Tongue (tissue), 3 donors: ENCODE measurements around the gene CCDC169. TPM values are rescaled to one million over a fixed set of nuclear protein-coding genes. Genes with fewer than 3 reads are reported as not detected.

Source experiments
- DNase-seq: peaks from one replicate; pipeline ENCODE4 v3.0.0-alpha.2; 2015
- small RNA-seq: library from RNA; depleted of rRNA; stranded (forward); fragments of <200 nt; gene quantifications from one replicate; pipeline ENCODE3, GENCODE V24; 2014; ENCODE audit warnings: low replicate concordance
- total RNA-seq: library from RNA; depleted of rRNA; stranded (reverse); fragments of >200 nt; gene quantifications from one replicate; pipeline ENCODE4 v1.2.3, GENCODE V29; 2014

Gene CCDC169
- total RNA-seq, 1 donor from 2014 or later = 5.5 TPM

DNA sequence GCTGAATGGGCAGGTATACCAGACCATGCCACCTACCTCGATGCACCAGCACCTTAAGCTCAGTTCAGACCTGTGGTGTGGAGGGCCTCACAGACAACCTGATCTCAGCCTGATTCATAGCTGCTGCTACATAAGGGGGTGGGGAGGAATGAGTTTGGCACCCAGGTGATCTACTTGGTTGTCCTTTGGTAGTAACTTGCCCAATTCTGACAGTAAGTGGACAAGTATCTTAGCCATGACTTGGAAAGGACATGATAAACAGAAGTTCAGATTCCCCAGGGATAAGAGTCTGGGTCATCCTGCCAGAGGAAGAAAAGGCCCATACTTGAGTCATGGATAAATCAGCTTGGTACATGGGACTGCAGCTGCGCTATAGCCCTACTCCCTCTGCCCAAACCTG lies 54.9 kb downstream of the CCDC169 start:
- no peak for DNase-seq

- DNase-seq = no peak
These were observed 66.4 kb downstream of the CCDC169 start for GRCh38 chr13:36231236-36231635.

DNA sequence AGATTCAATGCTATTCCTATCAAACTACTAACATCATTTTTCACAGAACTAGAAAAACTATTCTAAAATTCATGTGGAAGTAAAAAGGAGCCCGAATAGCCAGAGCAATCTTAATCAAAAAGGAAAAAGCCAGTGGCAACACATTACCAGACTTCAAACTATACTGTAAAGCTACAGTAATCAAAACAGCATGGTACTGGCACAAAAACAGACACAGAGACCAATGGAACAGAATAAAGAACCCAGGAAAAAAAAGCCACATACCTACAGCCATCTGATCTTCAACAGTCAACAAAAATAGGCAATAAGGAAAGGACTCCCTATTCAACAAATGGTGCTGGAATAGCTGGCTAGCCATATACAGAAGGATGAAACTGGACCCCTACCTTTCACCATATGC lies 72.9 kb downstream of the CCDC169 start:
- no peak for DNase-seq

GRCh38 chr13:36219883-36220282 lies 77.7 kb downstream of the CCDC169 start:
- no peak for DNase-seq

- no peak for DNase-seq
These were observed 80.2 kb downstream of the CCDC169 start for GRCh38 chr13:36217456-36217855.

DNA sequence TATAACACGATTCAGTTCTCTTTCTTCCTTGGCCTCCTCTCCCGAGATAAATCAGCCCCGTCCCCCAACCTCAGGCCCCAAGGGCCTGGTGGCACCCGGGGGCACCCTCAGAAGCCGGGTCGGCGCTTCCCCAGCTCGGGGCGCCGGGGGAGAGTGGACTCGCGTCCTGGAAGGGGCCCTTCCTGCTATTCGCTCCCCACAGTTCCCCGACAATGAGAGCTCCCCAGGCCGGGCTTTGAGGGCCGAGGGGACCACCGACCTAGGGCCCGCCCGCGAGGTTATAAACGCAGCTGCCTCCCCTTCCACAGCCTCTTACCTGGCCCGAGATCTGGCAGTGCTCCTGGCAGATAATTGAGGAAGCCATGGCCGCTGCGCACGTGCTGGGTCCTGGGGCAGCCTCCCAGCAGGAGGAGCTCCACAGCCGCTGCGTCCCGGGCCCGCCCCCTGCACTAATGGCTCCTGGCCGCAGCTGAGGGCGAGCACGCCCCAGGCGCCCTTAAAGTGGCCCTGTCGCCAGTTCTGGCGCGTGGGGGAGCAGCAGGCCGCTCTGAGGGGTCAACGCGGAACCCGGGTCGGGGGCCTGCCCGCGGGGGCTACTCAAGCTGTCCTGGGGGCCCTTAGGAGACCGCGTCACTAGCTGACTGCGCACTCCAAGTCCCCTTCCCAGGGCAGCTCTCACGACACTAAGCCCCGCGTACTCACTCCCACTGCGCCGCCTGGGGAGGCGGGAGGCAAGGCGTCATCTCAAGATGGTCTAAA lies 83.3 kb downstream of the CCDC169 start, which contains the start of gene SOHLH2:
TSS of gene SOHLH2 (minus strand) at position 394 of the 759 bp plus-strand sequence. CDS start at position 364, 30 bp downstream.
- no peak for DNase-seq

DNA sequence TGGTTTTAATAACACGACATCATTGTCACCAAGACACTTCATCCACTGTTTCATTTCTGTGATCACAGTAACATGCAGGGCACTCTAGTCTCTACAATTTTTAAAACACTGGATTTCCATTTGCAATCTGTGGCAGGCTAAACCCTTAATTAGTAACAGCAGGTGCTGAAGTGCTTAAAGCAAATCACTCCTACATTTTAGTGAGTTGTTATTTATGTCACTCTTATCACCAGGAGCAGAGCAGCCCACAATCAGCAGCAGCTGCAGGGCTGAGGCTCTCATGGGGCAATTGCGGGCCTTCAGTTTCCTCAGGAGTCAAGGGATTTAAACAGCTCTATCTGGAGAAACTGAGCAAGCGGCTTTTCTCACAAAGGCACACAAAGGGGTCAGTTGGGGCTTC lies 84.8 kb downstream of the CCDC169 start:
- peak; percentile 63 for DNase-seq

GRCh38 chr13:36211567-36211966 lies 86.0 kb downstream of the CCDC169 start:
- no peak for DNase-seq

DNA sequence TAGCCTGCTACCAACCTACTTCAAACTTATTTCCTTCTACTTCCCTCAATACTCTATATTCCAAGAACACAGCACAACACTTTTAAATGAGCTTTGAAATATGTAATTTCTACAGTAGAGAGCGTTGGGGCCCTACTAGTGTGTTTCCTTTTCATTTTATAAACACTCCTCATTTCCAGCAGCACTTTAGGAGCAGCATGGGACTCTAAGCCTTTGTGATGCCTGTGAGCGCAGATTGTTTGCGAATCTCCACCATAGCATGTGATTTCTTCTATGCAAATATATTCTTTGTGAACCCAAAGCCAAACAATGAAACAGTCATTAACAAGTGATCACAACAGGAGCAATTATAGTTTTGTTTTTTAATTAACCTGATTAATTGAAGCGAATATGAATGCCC lies 86.9 kb downstream of the CCDC169 start:
- DNase-seq = no peak

- DNase-seq = no peak
These were observed 89.9 kb downstream of the CCDC169 start for GRCh38 chr13:36207672-36208071.

DNA sequence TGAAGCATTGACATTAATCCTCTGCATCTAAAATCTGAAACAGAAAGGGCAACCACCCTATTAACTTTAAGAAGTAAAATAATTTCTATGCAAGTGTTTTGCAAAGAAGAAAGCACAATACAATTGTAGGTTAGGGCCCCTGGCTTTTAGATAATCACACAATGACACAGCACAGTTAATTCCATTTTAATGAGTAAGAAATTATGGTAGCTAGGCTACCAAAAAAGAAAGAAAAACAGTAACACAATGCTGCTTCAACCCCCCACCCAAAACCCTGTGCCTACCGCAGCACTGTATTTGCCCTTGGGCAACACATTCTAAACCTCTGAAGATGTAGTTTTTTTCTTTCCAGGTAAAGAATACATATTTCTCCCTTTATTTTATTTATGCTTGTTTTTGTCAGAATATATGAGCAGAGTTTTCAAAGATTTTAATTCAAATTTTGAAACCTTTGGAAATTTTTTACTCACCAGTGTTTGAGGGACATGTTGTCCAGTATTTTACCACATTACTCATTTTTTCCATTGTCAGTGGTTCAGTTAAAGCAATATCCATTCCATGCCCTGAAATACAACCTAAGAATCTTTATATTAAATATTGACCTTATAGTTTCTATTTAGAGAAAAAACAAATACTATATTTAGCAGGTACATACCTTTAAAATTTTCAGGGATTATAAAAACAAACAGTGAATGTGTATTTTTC lies 104.3 kb downstream of the CCDC169 start:
- peak; percentile 14 for DNase-seq

DNA sequence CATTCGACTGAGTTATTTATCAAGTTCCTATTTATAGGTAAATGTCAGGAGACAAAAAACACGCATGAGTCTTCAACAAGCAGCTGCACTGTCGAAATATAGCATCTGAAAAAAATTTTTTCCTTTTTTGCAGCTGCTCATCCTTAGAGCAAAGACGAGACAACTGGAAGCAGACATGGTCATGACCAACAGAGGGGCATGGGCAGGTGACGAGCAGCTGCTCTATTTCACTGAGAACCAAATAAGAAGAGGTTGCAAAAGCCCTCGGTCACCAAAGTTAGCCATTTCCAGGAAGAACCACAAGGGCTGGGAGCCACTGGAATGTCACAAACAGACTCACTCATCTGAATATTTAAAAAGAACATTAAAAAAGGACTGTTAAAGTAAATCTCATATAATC lies 105.4 kb downstream of the CCDC169 start:
- peak; percentile 83 for DNase-seq

- no peak for DNase-seq
These were observed 106.8 kb downstream of the CCDC169 start for GRCh38 chr13:36190771-36191170.

DNA sequence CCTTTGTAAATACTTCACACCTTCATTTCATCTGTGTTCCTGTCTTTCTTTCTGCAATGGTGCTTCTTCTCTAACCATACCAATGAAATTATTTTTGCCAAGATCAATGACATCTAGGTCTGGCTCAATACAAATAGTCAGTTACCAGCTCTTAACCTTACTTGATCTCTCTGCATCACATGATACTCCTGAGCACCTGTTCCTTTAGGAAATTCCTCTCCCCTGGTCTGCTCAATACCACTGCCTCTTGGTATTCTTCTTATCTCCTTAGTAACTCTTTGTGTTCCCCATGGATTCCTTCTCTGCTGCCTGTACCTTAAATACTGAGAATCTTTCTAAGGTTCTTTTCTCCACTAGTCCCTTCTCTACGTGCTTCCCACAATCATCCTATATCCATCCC lies 109.2 kb downstream of the CCDC169 start:
- no peak for DNase-seq

- DNase-seq = no peak
These were observed 113.7 kb downstream of the CCDC169 start for GRCh38 chr13:36183901-36184300.

Small RNAs within 50 kb of the gene (small RNA-seq; reads per million reads assigned to genes)
- not detected for gene RNU6-71P

Other genes starting within 250 kb of the CCDC169 start
- gene DCLK1, start 166.4 kb downstream of the CCDC169 start, total RNA-seq = 62.5 TPM
- gene SOHLH2, start 83.3 kb downstream of the CCDC169 start, total RNA-seq = 0.62 TPM
- gene SPART, start 48.6 kb upstream of the CCDC169 start, total RNA-seq = 105 TPM
- 1.4 TPM for gene CCNA1, start 134.7 kb upstream of the CCDC169 start, total RNA-seq